K562 (cell line): ENCODE results near the gene RTBDN. TPM values are rescaled to one million over a fixed set of nuclear protein-coding genes. Genes with fewer than 3 reads are reported as not detected.

ENCODE experiments used
- ARNT ChIP-seq, 2 experiments: fragments of 450-650 bp; IDR thresholded peaks; 2 replicates each; pipeline ENCODE4 v1.6.1; 2016; ENCODE audit warnings: mild to moderate bottlenecking in 1 of 2
- BMI1 ChIP-seq: fragments of 150-350 bp; IDR thresholded peaks from 2 replicates; pipeline ENCODE4 v1.6.1; 2014; ENCODE audit warnings: low read length
- CHD2 ChIP-seq: IDR thresholded peaks from 2 replicates; pipeline ENCODE4 v1.6.1; 2011; ENCODE audit warnings: low read depth, low read length
- EGR1 ChIP-seq: fragments of 450-650 bp; conservative IDR thresholded peaks from 2 replicates; pipeline ENCODE4 v1.6.1; 2017; ENCODE audit warnings: mild to moderate bottlenecking
- ESRRA ChIP-seq: fragments of 450-650 bp; IDR thresholded peaks from 2 replicates; pipeline ENCODE4 v1.6.1; 2014; ENCODE audit warnings: low read depth, mild to moderate bottlenecking, moderate library complexity, borderline replicate concordance
- HMGN3 ChIP-seq: IDR thresholded peaks from 2 replicates; pipeline ENCODE4 v1.6.1; 2011; ENCODE audit warnings: borderline replicate concordance, low read depth, mild to moderate bottlenecking, mixed read lengths, low read length; ENCODE audit not compliant: insufficient read length; ENCODE audit errors: extremely low read depth
- LCOR ChIP-seq: sonication (generic); formaldehyde crosslinking; IDR thresholded peaks from 2 replicates; pipeline ENCODE4 v1.8.0; 2022; ENCODE audit warnings: mild to moderate bottlenecking, missing genetic modification reagents
- LEF1 ChIP-seq: fragments of 450-650 bp; IDR thresholded peaks from 2 replicates; pipeline ENCODE4 v1.6.1; 2016; ENCODE audit warnings: mild to moderate bottlenecking
- MECOM ChIP-seq: fragments of 250-450 bp; sonication (Bioruptor Pico); IDR thresholded peaks from 2 replicates; pipeline ENCODE4 v1.8.0; 2022; ENCODE audit warnings: inconsistent platforms
- PCBP2 ChIP-seq: fragments of 200-400 bp; formaldehyde crosslinking; IDR thresholded peaks from 2 replicates; pipeline ENCODE4 v1.6.1; 2018; ENCODE audit warnings: low read length, low read depth, mild to moderate bottlenecking, moderate library complexity; ENCODE audit not compliant: poor library complexity, severe bottlenecking
- PHB2 ChIP-seq: fragments of 450-650 bp; IDR thresholded peaks from 2 replicates; pipeline ENCODE4 v1.6.1; 2017; ENCODE audit warnings: low read depth
- POLR2H ChIP-seq: IDR thresholded peaks from 2 replicates; pipeline ENCODE4 v1.6.1; 2016; ENCODE audit warnings: missing genetic modification characterization, low read depth, mild to moderate bottlenecking, control low read depth, missing compliant biosample characterization, moderate library complexity
- RAD51 ChIP-seq: fragments of 450-650 bp; IDR thresholded peaks from 2 replicates; pipeline ENCODE4 v1.7.1; 2016; ENCODE audit warnings: low read depth, mild to moderate bottlenecking, borderline replicate concordance
- RBM34 ChIP-seq: fragments of 200-400 bp; formaldehyde crosslinking; IDR thresholded peaks from 2 replicates; pipeline ENCODE4 v1.6.1; 2018; ENCODE audit warnings: low read length, borderline replicate concordance; ENCODE audit not compliant: insufficient read depth
- SP2 ChIP-seq: IDR thresholded peaks from 2 replicates; pipeline ENCODE4 v1.6.1; 2011; ENCODE audit warnings: mild to moderate bottlenecking, low read depth, low read length, moderate library complexity; ENCODE audit not compliant: poor library complexity, severe bottlenecking; ENCODE audit errors: extremely low read depth
- SREBF2 ChIP-seq: sonication (generic); formaldehyde crosslinking; IDR thresholded peaks from 2 replicates; pipeline ENCODE4 v1.4.0; 2020; ENCODE audit warnings: mild to moderate bottlenecking, missing genetic modification reagents
- SUPT5H ChIP-seq: fragments of 450-650 bp; IDR thresholded peaks from 2 replicates; pipeline ENCODE4 v1.6.1; 2016
- TCFL5 ChIP-seq: fragments of 250-450 bp; sonication (Bioruptor Pico); conservative IDR thresholded peaks from 2 replicates; pipeline ENCODE4 v1.6.1; 2021; ENCODE audit warnings: mild to moderate bottlenecking, moderate library complexity, matching md5 sums
- TEAD2 ChIP-seq: fragments of 450-650 bp; IDR thresholded peaks from 2 replicates; pipeline ENCODE4 v1.6.1; 2016; ENCODE audit warnings: missing genetic modification characterization, control low read depth, missing compliant biosample characterization
- WHSC1 ChIP-seq: IDR thresholded peaks from one replicate; pipeline ENCODE4 v1.6.1; 2012; ENCODE audit warnings: low read length, control low read depth, inconsistent platforms
- ZBTB34 ChIP-seq: fragments of 250-450 bp; sonication (Bioruptor Pico); IDR thresholded peaks from 2 replicates; pipeline ENCODE4 v1.8.0; 2021; ENCODE audit warnings: mild to moderate bottlenecking, moderate library complexity
- ZKSCAN1 ChIP-seq: fragments of 150-350 bp; IDR thresholded peaks from 2 replicates; pipeline ENCODE4 v1.6.1; 2016; ENCODE audit warnings: low read depth, low read length
- ZNF133 ChIP-seq: fragments of 250-450 bp; sonication (Bioruptor Pico); IDR thresholded peaks from 2 replicates; pipeline ENCODE4 v1.4.0; 2020; ENCODE audit warnings: mild to moderate bottlenecking
- ZNF217 ChIP-seq: sonication (generic); formaldehyde crosslinking; IDR thresholded peaks from 2 replicates; pipeline ENCODE4 v1.8.0; 2022; ENCODE audit warnings: mild to moderate bottlenecking, missing genetic modification reagents
- ZNF23 ChIP-seq: fragments of 250-450 bp; sonication (Bioruptor Pico); IDR thresholded peaks from 2 replicates; pipeline ENCODE4 v1.4.0; 2020; ENCODE audit warnings: mild to moderate bottlenecking
- ZNF282 ChIP-seq: sonication (generic); formaldehyde crosslinking; IDR thresholded peaks from 2 replicates; pipeline ENCODE4 v1.8.1; 2023; ENCODE audit warnings: missing genetic modification reagents
- ZNF695 ChIP-seq: fragments of 450-650 bp; formaldehyde crosslinking; IDR thresholded peaks from 2 replicates; pipeline ENCODE4 v1.4.0; 2020; ENCODE audit warnings: mild to moderate bottlenecking, moderate library complexity
- polyA plus RNA-seq, 8 experiments: library from polyadenylated mRNA; depleted of rRNA in 4 of 8; stranded (reverse) in 5 of 8; unstranded in 3 of 8; fragments of >200 nt; fragmentation: Nextera tagmentation in 2 of 8; fragmentation: Illumina TruSeq in 1 of 8; extraction: Ambion mirVana in 2 of 8; extraction: Trizol in 1 of 8; gene quantifications; 2 replicates each; pipeline versions ENCODE4 v1.2.1 to v1.2.3, GENCODE V29; 2011 to 2014; ENCODE audit warnings: inconsistent platforms in 1 of 8, missing spikeins in 1 of 8
- total RNA-seq, 7 experiments: library from RNA; depleted of rRNA in 6 of 7; stranded (reverse); fragments of >200 nt in 6 of 7; fragmentation: Illumina TruSeq in 2 of 7; extraction: Trizol in 2 of 7; gene quantifications; 2 replicates each; pipeline versions ENCODE4 v1.2.1 to v1.2.3, GENCODE V29; 2011 to 2021; ENCODE audit warnings: low replicate concordance in 1 of 7
- TF ChIP-seq, protein P1 (sequence below): fragments of 450-650 bp; IDR thresholded peaks from 2 replicates; pipeline ENCODE4 v1.6.1; 2016
- TF ChIP-seq, protein P2 (sequence below): fragments of 250-450 bp; sonication (Bioruptor Pico); IDR thresholded peaks from 2 replicates; pipeline ENCODE4 v1.4.0; 2020

RTBDN gene
- total and polyA plus RNA-seq, 9 of the 15 experiments (the other 6 are each of a cell fraction or from before 2014, with no cell fraction given): 0.20 to 2.3 (median 0.72) TPM; not detected in 1

DNA sequence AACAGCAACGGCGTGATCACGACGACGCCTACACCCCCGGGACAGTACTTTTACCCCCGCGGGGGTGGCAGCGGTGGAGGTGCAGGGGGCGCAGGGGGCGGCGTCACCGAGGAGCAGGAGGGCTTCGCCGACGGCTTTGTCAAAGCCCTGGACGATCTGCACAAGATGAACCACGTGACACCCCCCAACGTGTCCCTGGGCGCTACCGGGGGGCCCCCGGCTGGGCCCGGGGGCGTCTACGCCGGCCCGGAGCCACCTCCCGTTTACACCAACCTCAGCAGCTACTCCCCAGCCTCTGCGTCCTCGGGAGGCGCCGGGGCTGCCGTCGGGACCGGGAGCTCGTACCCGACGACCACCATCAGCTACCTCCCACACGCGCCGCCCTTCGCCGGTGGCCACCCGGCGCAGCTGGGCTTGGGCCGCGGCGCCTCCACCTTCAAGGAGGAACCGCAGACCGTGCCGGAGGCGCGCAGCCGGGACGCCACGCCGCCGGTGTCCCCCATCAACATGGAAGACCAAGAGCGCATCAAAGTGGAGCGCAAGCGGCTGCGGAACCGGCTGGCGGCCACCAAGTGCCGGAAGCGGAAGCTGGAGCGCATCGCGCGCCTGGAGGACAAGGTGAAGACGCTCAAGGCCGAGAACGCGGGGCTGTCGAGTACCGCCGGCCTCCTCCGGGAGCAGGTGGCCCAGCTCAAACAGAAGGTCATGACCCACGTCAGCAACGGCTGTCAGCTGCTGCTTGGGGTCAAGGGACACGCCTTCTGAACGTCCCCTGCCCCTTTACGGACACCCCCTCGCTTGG, 42.1 kb downstream of the RTBDN start (continued):
- TF ChIP-seq SREBF2 (CRISPR knock-in tag) (no peak), ZKSCAN1 (no peak), ZNF133 (CRISPR knock-in tag) (0 out of 2 replicates have a peak, but pooled peaks have one; percentile 20), SP2 (no peak), MECOM (no peak), ZNF217 (CRISPR knock-in tag) (no peak), ZNF282 (no peak), PHB2 (no peak), POLR2H (tag) (no peak), ARNT (IDR thresholded peaks at IDR 0.05) (no peak), PCBP2 (no peak), TCFL5 (CRISPR knock-in tag) (no peak), LCOR (CRISPR knock-in tag) (no peak; the same call in 1 of the 2 replicates), TEAD2 (no peak), RAD51 (peak; percentile 88), ZBTB34 (CRISPR knock-in tag) (no peak), ESRRA (peak; percentile 86), RBM34 (no peak), ZNF23 (CRISPR knock-in tag) (no peak), WHSC1 (no peak), ZNF695 (CRISPR knock-in tag) (no peak), HMGN3 (no peak), EGR1 (peak; percentile 74), BMI1 (no peak), SUPT5H (peak; percentile 28; the same call in 1 of the 2 replicates), CHD2 (no peak), LEF1 (no peak)
- TF ChIP-seq, protein P1, sequence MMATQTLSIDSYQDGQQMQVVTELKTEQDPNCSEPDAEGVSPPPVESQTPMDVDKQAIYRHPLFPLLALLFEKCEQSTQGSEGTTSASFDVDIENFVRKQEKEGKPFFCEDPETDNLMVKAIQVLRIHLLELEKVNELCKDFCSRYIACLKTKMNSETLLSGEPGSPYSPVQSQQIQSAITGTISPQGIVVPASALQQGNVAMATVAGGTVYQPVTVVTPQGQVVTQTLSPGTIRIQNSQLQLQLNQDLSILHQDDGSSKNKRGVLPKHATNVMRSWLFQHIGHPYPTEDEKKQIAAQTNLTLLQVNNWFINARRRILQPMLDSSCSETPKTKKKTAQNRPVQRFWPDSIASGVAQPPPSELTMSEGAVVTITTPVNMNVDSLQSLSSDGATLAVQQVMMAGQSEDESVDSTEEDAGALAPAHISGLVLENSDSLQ: peak; percentile 67
- TF ChIP-seq, protein P2, sequence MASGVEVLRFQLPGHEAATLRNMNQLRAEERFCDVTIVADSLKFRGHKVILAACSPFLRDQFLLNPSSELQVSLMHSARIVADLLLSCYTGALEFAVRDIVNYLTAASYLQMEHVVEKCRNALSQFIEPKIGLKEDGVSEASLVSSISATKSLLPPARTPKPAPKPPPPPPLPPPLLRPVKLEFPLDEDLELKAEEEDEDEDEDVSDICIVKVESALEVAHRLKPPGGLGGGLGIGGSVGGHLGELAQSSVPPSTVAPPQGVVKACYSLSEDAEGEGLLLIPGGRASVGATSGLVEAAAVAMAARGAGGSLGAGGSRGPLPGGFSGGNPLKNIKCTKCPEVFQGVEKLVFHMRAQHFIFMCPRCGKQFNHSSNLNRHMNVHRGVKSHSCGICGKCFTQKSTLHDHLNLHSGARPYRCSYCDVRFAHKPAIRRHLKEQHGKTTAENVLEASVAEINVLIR: no peak
